ENCODE measurements around the gene MRTFA. TPM values are rescaled to one million over a fixed set of nuclear protein-coding genes. Genes with fewer than 3 reads are reported as not detected.

Gene MRTFA
- total RNA-seq, 1 donor from 2014 or later = 99.3 TPM

DNA sequence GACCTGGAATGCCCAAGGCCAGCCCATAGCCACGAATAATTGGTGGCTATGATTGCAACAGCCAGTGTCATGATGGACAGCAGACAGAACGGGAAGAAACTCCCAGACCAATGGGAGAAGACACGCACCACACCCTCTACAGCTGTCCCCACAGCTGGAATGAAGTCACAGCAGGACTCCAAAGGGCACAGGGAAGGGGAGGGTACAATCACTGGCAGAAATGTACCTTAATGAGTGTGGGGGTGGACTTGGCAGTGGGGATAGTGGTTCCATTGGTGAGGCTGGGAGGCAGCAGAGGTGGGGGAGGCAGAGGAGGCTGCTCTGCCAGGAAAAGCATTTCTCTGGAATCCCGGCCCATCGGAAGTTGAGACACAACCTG lies 213.2 kb downstream of the MRTFA start:
- intact Hi-C loops (cut with DNase I) = no loop called here
- Histone ChIP-seq H3K4me3 (no peak overlapping the region), H3K4me1 (no peaks in the 10 kb centered on the region), H3K27me3 (no peaks in the 10 kb centered on the region), H3K9me3 (no peaks in the 10 kb centered on the region), H3K36me3 (peaks cover 73 to 91% of the 10 kb centered on the region in 2 donors), H3K27ac (no peak overlapping the region)
- TF ChIP-seq, protein P1, sequence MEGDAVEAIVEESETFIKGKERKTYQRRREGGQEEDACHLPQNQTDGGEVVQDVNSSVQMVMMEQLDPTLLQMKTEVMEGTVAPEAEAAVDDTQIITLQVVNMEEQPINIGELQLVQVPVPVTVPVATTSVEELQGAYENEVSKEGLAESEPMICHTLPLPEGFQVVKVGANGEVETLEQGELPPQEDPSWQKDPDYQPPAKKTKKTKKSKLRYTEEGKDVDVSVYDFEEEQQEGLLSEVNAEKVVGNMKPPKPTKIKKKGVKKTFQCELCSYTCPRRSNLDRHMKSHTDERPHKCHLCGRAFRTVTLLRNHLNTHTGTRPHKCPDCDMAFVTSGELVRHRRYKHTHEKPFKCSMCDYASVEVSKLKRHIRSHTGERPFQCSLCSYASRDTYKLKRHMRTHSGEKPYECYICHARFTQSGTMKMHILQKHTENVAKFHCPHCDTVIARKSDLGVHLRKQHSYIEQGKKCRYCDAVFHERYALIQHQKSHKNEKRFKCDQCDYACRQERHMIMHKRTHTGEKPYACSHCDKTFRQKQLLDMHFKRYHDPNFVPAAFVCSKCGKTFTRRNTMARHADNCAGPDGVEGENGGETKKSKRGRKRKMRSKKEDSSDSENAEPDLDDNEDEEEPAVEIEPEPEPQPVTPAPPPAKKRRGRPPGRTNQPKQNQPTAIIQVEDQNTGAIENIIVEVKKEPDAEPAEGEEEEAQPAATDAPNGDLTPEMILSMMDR (IDR thresholded peaks at IDR 0.05) = no peak
- DNase-seq (ENCODE audit: low spot score in 2 of 2) = no peak

DNA sequence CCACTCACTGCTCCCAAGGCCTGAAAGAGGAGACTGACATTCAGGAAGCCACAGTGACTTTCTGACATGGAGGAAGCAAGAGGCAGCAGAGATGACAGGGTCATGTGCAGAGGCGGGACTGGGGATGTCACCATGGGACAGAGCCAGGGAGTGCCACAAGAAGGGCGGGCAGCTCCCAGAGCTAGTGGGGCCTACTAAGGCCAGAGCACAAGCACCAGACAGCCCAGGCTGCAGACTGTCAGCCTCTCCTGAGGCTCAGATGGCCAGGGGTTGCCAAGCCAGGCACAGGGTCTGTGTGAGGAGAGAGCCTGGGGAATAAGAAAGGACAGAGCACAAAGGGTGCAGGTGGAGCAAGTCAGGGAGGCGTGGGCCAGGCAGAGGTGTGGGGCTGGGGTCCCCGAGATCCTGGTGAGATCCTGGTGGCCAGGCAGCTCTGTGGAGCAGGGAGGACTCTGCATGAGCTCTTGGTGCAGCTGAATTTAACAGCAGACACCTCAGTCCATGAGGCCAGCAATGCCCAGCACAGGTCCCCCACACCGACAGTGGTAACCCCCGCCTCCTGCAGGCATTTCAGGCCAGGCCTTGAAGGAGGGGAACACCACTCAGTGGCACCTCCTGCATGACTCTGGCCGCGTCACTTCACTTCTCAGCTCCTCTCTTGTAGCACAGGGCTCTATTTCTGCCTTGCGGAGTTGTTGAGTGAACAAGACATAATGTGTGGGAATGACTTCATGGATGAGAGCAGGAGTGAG lies 213.8 kb downstream of the MRTFA start:
- no peak overlapping the region for H3K4me3 ChIP-seq
- H3K27ac ChIP-seq = no peak overlapping the region
- no peaks in the 10 kb centered on the region for H3K9me3 ChIP-seq
- no peaks in the 10 kb centered on the region for H3K27me3 ChIP-seq
- H3K4me1 ChIP-seq = no peaks in the 10 kb centered on the region
- DNase-seq (ENCODE audit: low spot score in 2 of 2) = no peak
- intact Hi-C loops (cut with DNase I) = no loop called here
- H3K36me3 ChIP-seq = peaks cover 77 to 91% of the 10 kb centered on the region in 2 donors
- TF ChIP-seq, protein P1 (IDR thresholded peaks at IDR 0.05) = no peak

DNA sequence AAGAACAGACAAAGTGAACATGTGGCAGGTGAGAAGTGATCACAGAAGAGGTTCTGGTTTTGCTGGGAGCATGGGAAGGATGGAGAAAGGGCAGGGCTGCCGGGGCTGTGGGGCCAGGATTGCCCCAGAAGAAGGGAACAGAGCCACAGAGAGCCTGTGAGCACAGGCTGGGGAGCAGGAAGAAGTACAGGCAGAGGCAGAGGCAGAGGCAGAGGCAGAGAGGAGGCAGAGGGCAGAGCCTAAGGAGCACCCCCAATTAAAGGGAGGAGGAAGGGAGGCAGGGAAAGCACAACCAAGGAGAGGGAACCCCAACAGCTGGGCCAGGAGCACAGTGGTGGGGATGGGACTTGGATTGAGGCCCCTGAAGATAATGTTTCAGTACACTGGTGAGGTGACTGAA lies 214.6 kb downstream of the MRTFA start:
- H3K9me3 ChIP-seq = no peaks in the 10 kb centered on the region
- intact Hi-C loops (cut with DNase I) = no loop called here
- no peak overlapping the region for H3K4me3 ChIP-seq
- TF ChIP-seq, protein P1 (IDR thresholded peaks at IDR 0.05) = no peak
- no peak overlapping the region for H3K27ac ChIP-seq
- H3K4me1 ChIP-seq = no peaks in the 10 kb centered on the region
- DNase-seq (ENCODE audit: low spot score in 2 of 2) = no peak
- no peaks in the 10 kb centered on the region for H3K27me3 ChIP-seq
- peaks cover 78 to 91% of the 10 kb centered on the region in 2 donors for H3K36me3 ChIP-seq

DNA sequence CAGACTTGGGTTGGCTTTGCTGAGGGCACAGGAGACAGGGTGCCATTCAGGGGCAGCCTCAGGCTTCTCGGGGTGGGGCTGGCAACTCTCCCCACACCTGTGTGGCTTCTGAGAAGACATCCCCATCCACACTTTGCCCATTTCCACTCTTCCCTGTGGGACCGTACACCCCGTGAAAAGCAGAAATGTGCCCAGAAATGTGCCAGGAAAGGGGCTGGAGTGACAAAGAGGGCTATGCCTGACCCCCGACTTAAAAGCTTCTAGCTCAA lies 215.5 kb downstream of the MRTFA start:
- no peak overlapping the region for H3K4me3 ChIP-seq
- DNase-seq (ENCODE audit: low spot score in 2 of 2) = no peak
- H3K4me1 ChIP-seq = no peaks in the 10 kb centered on the region
- H3K9me3 ChIP-seq = no peaks in the 10 kb centered on the region
- H3K36me3 ChIP-seq = peaks cover 78 to 96% of the 10 kb centered on the region in 2 donors
- no peaks in the 10 kb centered on the region for H3K27me3 ChIP-seq
- TF ChIP-seq, protein P1 (IDR thresholded peaks at IDR 0.05) = no peak
- intact Hi-C loops (cut with DNase I) = no loop called here
- no peak overlapping the region for H3K27ac ChIP-seq

DNA sequence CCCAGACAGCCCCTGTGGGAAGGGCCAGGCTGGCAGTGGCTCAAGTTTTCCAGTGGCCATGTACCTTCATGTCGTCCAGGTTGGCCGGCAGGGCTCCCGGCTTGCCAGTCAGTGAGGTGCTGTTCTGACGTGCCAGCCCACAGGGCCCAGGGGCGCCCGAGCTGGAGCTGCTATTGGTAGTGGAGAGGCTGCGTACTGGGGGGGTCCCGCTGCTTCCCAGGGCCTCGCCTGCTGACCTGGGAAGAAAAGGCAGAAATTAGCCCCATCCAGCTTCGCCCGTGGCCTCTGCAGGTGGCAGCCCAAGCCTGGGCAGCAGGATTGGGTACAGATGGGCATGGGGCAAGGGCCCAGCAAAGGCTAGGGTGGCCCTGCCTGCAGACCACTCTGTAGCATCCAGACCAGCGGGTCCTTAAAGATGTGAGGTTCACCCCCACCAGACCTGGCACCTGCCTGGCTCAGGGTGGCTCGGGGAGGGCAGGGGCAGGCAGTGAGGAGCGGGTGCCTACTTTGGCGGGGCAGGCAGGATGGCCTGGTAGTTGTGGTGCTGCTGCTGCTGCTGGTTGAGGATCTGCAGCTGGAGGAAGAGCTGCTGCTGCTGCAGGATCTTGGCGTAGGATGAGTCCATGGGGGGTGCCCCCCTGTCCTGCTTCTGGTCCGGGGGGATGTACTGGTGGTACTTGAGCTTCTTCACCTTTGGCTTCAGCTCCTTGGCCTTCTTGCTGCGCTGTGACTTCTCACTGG lies 216.0 kb downstream of the MRTFA start:
- DNase-seq (ENCODE audit: low spot score in 2 of 2) = no peak
- Histone ChIP-seq H3K4me3 (no peak overlapping the region), H3K27me3 (no peaks in the 10 kb centered on the region), H3K9me3 (no peaks in the 10 kb centered on the region), H3K36me3 (peaks cover 80 to 95% of the 10 kb centered on the region in 2 donors), H3K4me1 (no peaks in the 10 kb centered on the region), H3K27ac (no peak overlapping the region)
- TF ChIP-seq, protein P1 (IDR thresholded peaks at IDR 0.05) = no peak
- intact Hi-C loops (cut with DNase I) = no loop called here

All from ascending aorta (tissue), 2 donors.